Activated T-helper 1 cell treated with Interleukin-2 at 50 U/mL for 16 hours (primary cell): ENCODE measurements around the gene BEND4.

Source experiments
- DNase-seq: peaks from one replicate; pipeline ENCODE4 v3.0.0-alpha.2; 2020; ENCODE audit warnings: low read depth

BEND4 gene

GRCh38 chr4:42104521-42104920 lies 47.9 kb downstream of the BEND4 start:
- no peak for DNase-seq

- no peak for DNase-seq
Observed at GRCh38 chr4:42101446-42101975, 50.9 kb downstream of the BEND4 start.

- no peak for DNase-seq
Observed at GRCh38 chr4:42088386-42088785, 64.1 kb downstream of the BEND4 start.

- DNase-seq, result no peak
Observed at GRCh38 chr4:42083816-42084215, 68.6 kb downstream of the BEND4 start.

- DNase-seq, result no peak
Observed at GRCh38 chr4:42080306-42080705, 72.1 kb downstream of the BEND4 start.

GRCh38 chr4:42078184-42078801 lies 74.2 kb downstream of the BEND4 start:
- DNase-seq, result no peak

GRCh38 chr4:42074294-42074693 lies 78.2 kb downstream of the BEND4 start:
- no peak for DNase-seq

- no peak for DNase-seq
Observed at GRCh38 chr4:42070463-42070862, 82.0 kb downstream of the BEND4 start.

- no peak for DNase-seq
Observed at GRCh38 chr4:42067264-42067663, 85.2 kb downstream of the BEND4 start.

- no peak for DNase-seq
Observed at GRCh38 chr4:42066402-42066801, 86.1 kb downstream of the BEND4 start.
